NCI-H1105 (cell line): ENCODE results near the gene ZSWIM3.
"Not testable (repeated sequence)": the region's sequence is repeated elsewhere in the genome, so short reads cannot be mapped to it uniquely, and the experiment has no call there.

Experiments used
- DNase-seq: peaks from one replicate; lab custom pipeline; 2025; lab: John Stamatoyannopoulos, UW

ZSWIM3 gene

GRCh38 chr20:45857114-45857881 lies at the start of gene ZSWIM3, which contains the start of gene ACOT8:
Gene ZSWIM3, plus strand, starts transcription at chr20:45857614. Its CDS starts 212 bp downstream, at chr20:45857826.
Gene ACOT8, minus strand, starts transcription at chr20:45857392. Its CDS starts 77 bp downstream, at chr20:45857315.
- DNase-seq = peak; percentile 100

- no peak for DNase-seq
Measured at GRCh38 chr20:45810191-45810970, 47.0 kb upstream of the ZSWIM3 start.

GRCh38 chr20:45812157-45813005 lies 45.0 kb upstream of the ZSWIM3 start, which contains the start of gene UBE2C:
Gene UBE2C, plus strand, starts transcription at chr20:45812644. Its CDS starts 52 bp downstream, at chr20:45812696.
- peak; percentile 99 for DNase-seq

GRCh38 chr20:45813006-45813340 lies 44.4 kb upstream of the ZSWIM3 start:
- no peak for DNase-seq

- no peak for DNase-seq
Measured at GRCh38 chr20:45813489-45813888, 43.9 kb upstream of the ZSWIM3 start.

- no peak for DNase-seq
Measured at GRCh38 chr20:45814314-45814713, 43.1 kb upstream of the ZSWIM3 start.

GRCh38 chr20:45816951-45817350 lies 40.5 kb upstream of the ZSWIM3 start:
- DNase-seq = no peak

GRCh38 chr20:45817376-45818194 lies 39.8 kb upstream of the ZSWIM3 start:
- DNase-seq = no peak

GRCh38 chr20:45818239-45818638 lies 39.2 kb upstream of the ZSWIM3 start:
- DNase-seq = no peak

- no peak for DNase-seq
Measured at GRCh38 chr20:45819466-45819865, 37.9 kb upstream of the ZSWIM3 start.

- DNase-seq = no peak
Measured at GRCh38 chr20:45821947-45822346, 35.5 kb upstream of the ZSWIM3 start.

GRCh38 chr20:45822857-45823256 lies 34.6 kb upstream of the ZSWIM3 start:
- peak; percentile 58 for DNase-seq

GRCh38 chr20:45823949-45824835 lies 33.2 kb upstream of the ZSWIM3 start:
- DNase-seq = no peak

- no peak for DNase-seq
Measured at GRCh38 chr20:45826381-45827019, 30.9 kb upstream of the ZSWIM3 start.

- no peak for DNase-seq
Measured at GRCh38 chr20:45827030-45827652, 30.3 kb upstream of the ZSWIM3 start, which contains the start of gene TNNC2. Gene TNNC2, minus strand, starts transcription at chr20:45827312. Its CDS starts 64 bp downstream, at chr20:45827248.

GRCh38 chr20:45827712-45828111 lies 29.7 kb upstream of the ZSWIM3 start:
- no peak for DNase-seq

GRCh38 chr20:45828589-45828988 lies 28.8 kb upstream of the ZSWIM3 start:
- DNase-seq = no peak

- not testable (repeated sequence) for DNase-seq
Measured at GRCh38 chr20:45829673-45830106, 27.7 kb upstream of the ZSWIM3 start.

GRCh38 chr20:45832619-45833018 lies 24.8 kb upstream of the ZSWIM3 start:
- DNase-seq = no peak
